WERI-Rb-1 (cell line): ENCODE results near the gene PRDX2.
A peak's percentile ranks its signal among the peaks of the same experiment; 100 is the strongest.

Experiments
- DNase-seq: peaks from one replicate; pipeline ENCODE4 v3.0.0-alpha.2; 2020
- H3K27ac ChIP-seq: fragments of 250-450 bp; sonication (Bioruptor Pico); 2 replicates; pipeline ENCODE4 v1.5.1; 2020; ENCODE audit warnings: mild to moderate bottlenecking, moderate library complexity
- H3K27me3 ChIP-seq: fragments of 250-450 bp; sonication (Bioruptor Pico); 2 replicates; pipeline ENCODE4 v1.5.1; 2021; ENCODE audit warnings: mild to moderate bottlenecking, low read depth, moderate library complexity; ENCODE audit not compliant: insufficient read depth, severe bottlenecking
- H3K36me3 ChIP-seq: fragments of 250-450 bp; sonication (Bioruptor Pico); 2 replicates; pipeline ENCODE4 v1.5.1; 2020; ENCODE audit warnings: mild to moderate bottlenecking, moderate library complexity
- H3K4me3 ChIP-seq: 2 replicates; pipeline ENCODE4 v1.5.1; 2011; ENCODE audit warnings: low read depth, mild to moderate bottlenecking, control low read depth, low read length
- H3K9me3 ChIP-seq: fragments of 250-450 bp; sonication (Bioruptor Pico); 2 replicates; pipeline ENCODE4 v1.5.1; 2021; ENCODE audit warnings: mild to moderate bottlenecking, moderate library complexity; ENCODE audit not compliant: severe bottlenecking
- TF ChIP-seq, protein P1 (sequence below): IDR thresholded peaks from 2 replicates; pipeline ENCODE4 v1.5.1; 2011; ENCODE audit warnings: low read depth, mild to moderate bottlenecking, control low read depth, inconsistent platforms, low read length

The PRDX2 gene

DNA sequence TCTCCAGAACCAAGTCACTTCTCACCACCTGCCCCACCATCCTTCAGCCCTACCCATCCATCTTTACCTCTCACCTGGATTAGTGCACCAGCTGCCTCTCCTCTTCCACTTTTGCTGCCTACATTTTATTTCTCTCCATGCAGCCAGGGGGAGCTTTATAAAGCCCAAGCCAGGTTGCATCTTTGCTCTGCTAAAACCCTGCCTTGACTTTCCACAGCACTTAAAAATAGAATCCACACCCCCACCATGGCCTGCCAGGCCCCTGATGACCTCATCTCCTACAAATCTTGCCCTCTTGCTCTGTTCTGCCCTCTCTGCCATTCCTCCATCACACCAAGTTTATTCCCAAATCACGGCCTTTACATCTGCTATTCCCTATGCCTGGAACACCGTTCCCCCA lies 28.0 kb downstream of the PRDX2 start:
- H3K4me3 ChIP-seq, result no peak overlapping the region
- no peaks in the 10 kb centered on the region for H3K27me3 ChIP-seq
- TF ChIP-seq, protein P1, sequence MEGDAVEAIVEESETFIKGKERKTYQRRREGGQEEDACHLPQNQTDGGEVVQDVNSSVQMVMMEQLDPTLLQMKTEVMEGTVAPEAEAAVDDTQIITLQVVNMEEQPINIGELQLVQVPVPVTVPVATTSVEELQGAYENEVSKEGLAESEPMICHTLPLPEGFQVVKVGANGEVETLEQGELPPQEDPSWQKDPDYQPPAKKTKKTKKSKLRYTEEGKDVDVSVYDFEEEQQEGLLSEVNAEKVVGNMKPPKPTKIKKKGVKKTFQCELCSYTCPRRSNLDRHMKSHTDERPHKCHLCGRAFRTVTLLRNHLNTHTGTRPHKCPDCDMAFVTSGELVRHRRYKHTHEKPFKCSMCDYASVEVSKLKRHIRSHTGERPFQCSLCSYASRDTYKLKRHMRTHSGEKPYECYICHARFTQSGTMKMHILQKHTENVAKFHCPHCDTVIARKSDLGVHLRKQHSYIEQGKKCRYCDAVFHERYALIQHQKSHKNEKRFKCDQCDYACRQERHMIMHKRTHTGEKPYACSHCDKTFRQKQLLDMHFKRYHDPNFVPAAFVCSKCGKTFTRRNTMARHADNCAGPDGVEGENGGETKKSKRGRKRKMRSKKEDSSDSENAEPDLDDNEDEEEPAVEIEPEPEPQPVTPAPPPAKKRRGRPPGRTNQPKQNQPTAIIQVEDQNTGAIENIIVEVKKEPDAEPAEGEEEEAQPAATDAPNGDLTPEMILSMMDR, result peak; percentile 52
- peak overlapping the region; percentile 16; the same call in 1 of the 2 replicates for H3K27ac ChIP-seq
- DNase-seq, result peak; percentile 66
- no peaks in the 10 kb centered on the region for H3K9me3 ChIP-seq
- H3K36me3 ChIP-seq, result peaks cover 14% of the 10 kb centered on the region

DNA sequence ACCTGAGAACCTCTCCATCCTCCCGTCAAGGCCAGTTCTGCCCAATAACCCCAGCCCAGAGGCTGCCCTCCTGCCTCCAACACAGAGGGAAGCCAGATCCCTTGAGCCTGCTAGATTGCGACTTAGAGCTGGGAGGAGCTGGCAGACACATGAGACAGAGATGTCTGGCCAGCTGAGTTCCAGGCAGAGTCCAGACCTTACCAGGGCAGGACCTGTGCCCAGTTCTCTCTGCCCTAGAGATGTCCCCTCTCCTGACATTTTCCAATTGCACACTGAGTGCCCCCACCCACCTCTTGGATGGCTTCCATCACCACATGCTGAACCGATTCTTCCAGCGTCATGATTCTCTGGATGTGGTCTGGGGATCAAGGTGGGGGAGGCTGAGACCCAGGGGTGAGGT lies 29.3 kb downstream of the PRDX2 start:
- TF ChIP-seq, protein P1, result no peak
- DNase-seq, result no peak
- Histone ChIP-seq H3K4me3 (no peak overlapping the region), H3K36me3 (peaks cover 19% of the 10 kb centered on the region), H3K9me3 (no peaks in the 10 kb centered on the region), H3K27me3 (no peaks in the 10 kb centered on the region), H3K27ac (no peak overlapping the region)

DNA sequence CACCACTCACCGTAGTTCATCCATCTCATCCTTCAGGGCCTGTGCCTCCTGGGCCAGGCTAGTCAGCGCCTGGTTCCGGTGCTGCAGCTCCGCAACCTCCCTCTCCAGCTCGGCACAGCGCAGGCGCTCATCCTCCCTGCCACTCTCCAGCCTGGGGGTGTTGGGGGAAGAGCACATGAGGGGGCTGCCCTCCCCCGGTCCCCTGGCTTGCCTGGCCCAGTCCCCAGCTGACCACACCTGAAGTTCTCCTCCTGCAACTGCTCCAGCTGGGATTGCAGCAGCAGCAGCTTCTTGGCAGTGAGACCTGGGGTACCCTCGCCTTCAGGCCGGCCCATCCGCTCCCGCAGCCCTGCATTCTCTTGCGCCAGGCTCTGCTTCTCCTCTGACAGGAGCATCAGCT lies 30.7 kb downstream of the PRDX2 start:
- H3K27me3 ChIP-seq, result no peaks in the 10 kb centered on the region
- H3K27ac ChIP-seq, result no peak overlapping the region
- H3K4me3 ChIP-seq, result no peak overlapping the region
- no peaks in the 10 kb centered on the region for H3K9me3 ChIP-seq
- peaks cover 25% of the 10 kb centered on the region for H3K36me3 ChIP-seq
- TF ChIP-seq, protein P1, result no peak
- DNase-seq, result no peak

DNA sequence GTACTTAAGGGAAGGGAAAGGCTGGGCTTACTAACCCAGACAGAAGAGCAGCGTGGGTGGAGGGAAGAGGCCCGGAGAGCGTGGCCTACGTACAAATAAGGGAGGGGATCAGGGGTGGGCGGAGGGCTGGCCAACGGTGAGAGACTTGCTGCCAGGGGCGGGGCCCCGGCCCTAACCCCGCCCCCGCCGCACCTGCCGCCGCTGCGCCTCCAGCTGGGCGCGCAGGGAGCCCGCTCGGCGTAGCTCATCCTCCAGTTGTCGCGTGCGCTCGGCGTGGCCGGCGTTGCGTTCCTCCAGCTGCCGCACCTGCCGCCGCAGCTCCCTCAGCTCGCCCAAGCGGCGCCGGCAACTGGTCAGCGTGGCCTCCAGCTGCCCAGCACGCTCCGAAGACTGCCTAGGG lies 31.9 kb downstream of the PRDX2 start:
- no peaks in the 10 kb centered on the region for H3K27me3 ChIP-seq
- peak; percentile 93 for DNase-seq
- peak overlapping the region; percentile 31 for H3K4me3 ChIP-seq
- no peaks in the 10 kb centered on the region for H3K9me3 ChIP-seq
- TF ChIP-seq, protein P1, result peak; percentile 51
- peaks cover 35% of the 10 kb centered on the region for H3K36me3 ChIP-seq
- H3K27ac ChIP-seq, result peak overlapping the region; percentile 53

DNA sequence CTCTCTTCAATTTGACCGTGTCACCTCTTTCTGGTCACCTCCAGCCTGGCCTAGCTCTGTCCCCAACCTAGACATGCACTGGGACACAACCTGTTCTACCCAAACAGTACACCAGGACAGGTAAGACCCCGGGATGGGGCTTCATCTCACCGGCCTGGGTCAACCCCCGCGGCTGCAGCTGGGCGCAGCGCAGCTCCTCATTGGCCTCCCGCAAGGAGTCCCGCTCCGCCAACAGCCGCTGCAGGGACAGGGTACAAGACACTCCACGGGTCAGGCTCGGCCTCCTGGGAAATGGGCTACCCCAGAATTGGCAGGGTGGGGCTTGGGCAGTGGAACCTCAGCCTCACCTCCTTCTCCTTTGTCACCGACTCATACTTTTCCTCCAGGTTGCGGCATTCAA lies 33.9 kb downstream of the PRDX2 start:
- TF ChIP-seq, protein P1, result no peak
- DNase-seq, result no peak

DNA sequence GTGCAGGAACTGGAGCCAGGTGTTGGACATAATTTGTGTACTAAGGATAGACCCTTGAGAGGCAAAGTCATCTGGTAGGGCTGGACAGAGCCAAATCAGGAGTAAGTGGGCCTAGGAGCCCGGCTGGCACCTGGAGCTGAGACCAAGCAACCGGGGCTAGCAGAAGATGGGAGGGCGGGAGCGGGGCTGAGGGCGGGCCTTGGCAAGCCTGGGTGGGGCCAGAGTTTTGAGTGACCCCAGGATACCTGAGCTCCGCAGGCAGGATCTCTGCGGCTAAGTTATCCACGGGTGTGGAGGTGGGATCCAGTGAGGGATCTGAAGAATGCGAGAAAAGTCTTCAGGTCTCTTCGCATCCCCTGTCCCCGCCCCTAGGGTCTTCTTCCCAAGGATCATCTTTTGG lies 34.5 kb downstream of the PRDX2 start:
- H3K27ac ChIP-seq, result no peak overlapping the region
- H3K36me3 ChIP-seq, result peaks cover 46% of the 10 kb centered on the region
- no peak for DNase-seq
- H3K9me3 ChIP-seq, result no peaks in the 10 kb centered on the region
- no peak overlapping the region for H3K4me3 ChIP-seq
- no peaks in the 10 kb centered on the region for H3K27me3 ChIP-seq
- TF ChIP-seq, protein P1, result no peak

More for the DNA sequence above, 33.9 kb downstream of the PRDX2 start:
- no peaks in the 10 kb centered on the region for H3K27me3 ChIP-seq
- no peak overlapping the region for H3K27ac ChIP-seq
- H3K4me3 ChIP-seq, result no peak overlapping the region
- H3K9me3 ChIP-seq, result no peaks in the 10 kb centered on the region
- H3K36me3 ChIP-seq, result peaks cover 43% of the 10 kb centered on the region
